Kidney capillary endothelial cell (primary cell): ENCODE data around the gene PLXDC1.
"Not testable (repeated sequence)": the region's sequence is repeated elsewhere in the genome, so short reads cannot be mapped to it uniquely, and the experiment has no call there.

ENCODE experiments used
- DNase-seq: peaks from one replicate; pipeline ENCODE4 v3.0.0-alpha.2; 2018; ENCODE audit warnings: low spot score

The PLXDC1 gene

GRCh38 chr17:39125143-39125875, 26.1 kb downstream of the PLXDC1 start:
- DNase-seq = no peak

DNA sequence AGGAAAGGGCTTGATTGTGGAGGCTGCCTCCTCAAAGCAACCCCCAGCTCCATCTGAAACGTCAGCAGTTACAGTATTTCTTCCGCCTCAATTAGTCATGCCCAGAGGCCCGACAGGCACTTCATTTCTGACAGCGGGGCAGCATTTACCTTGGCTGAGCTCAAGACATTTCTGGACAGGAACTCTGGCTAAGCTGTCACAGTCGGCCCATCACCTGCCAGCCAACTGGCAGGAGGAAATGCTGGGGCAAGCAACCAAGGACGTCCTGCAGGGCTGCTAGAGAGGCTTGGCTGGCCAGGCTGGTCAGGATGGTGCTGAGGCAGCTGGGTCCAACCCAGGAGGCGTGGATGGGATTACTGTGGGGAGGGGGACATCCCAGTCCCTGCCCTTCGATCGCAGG, 27.8 kb downstream of the PLXDC1 start:
- no peak for DNase-seq

- DNase-seq = no peak
These were observed 28.4 kb downstream of the PLXDC1 start for GRCh38 chr17:39122991-39123390.

- DNase-seq = not testable (repeated sequence)
These were observed 29.5 kb downstream of the PLXDC1 start for GRCh38 chr17:39121919-39122318.

GRCh38 chr17:39118674-39119419, 32.6 kb downstream of the PLXDC1 start:
- no peak for DNase-seq

GRCh38 chr17:39116224-39116623, 35.2 kb downstream of the PLXDC1 start:
- no peak for DNase-seq

DNA sequence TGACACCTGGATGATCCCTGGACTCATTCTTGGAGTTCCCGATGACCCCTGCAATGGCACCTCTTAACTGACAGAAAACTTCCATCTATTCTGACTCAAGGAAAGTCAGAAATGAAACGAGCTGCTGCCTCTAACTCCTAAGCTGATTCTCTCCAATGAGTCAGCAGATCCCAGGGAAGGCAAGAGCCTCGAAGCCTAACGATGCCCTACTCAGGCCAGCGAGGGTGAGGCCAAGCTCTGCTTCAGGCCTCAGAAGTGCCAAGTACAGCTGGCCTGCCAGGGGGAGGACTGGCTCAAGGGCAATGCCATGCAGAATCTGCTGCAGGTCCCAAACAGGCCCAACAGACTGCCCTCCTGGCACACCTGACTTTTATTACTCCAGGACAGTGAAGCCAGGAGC, 36.3 kb downstream of the PLXDC1 start:
- no peak for DNase-seq

- DNase-seq = no peak
These were observed 36.7 kb downstream of the PLXDC1 start for GRCh38 chr17:39114723-39115122.

- DNase-seq = no peak
These were observed 37.6 kb downstream of the PLXDC1 start for GRCh38 chr17:39113871-39114270.

GRCh38 chr17:39110435-39111136, 40.9 kb downstream of the PLXDC1 start:
- DNase-seq = no peak

- no peak for DNase-seq
These were observed 42.7 kb downstream of the PLXDC1 start for GRCh38 chr17:39108461-39109375.

- DNase-seq = no peak
These were observed 43.5 kb downstream of the PLXDC1 start for GRCh38 chr17:39107973-39108372.

GRCh38 chr17:39107155-39107554, 44.3 kb downstream of the PLXDC1 start:
- DNase-seq = no peak

DNA sequence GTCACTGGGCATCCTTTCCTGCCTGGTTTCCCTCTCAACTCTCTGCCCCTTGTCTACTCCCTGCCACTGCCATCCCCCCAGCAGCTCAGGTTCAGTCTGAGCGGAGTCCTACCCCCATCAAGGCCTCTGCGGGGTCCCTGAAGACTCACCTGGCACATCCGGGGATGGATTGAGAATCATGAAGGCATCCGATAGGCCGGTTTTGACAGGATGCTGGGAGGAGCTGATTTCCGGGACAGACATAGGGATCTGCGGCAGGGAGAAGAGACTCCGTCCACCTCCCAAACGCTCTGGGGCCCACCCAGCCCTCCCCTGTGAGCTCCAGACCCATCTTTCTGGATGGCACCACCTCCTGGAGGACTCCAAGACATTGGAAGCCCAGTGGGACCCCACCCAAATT, 45.7 kb downstream of the PLXDC1 start:
- no peak for DNase-seq

DNA sequence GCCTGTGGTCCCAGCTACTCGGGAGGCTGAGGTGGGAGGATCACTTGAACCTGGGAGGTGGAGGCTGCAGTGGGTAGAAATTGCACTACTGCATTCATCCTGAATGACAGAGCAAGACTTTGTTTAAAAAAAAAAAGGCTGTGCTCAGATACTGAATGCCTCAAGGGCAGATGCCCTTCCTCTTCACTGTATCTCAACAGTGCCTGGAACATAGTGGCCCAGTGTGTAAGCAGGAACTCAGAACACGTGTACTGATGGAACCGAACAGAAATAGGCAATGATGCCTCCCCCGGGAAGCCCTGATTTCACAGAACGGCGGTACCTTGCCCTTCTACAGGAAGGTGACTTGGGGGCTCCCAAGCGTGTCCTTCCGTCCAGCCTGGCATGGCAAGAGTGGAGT, 46.8 kb downstream of the PLXDC1 start:
- no peak for DNase-seq

GRCh38 chr17:39104046-39104445, 47.4 kb downstream of the PLXDC1 start:
- no peak for DNase-seq

DNA sequence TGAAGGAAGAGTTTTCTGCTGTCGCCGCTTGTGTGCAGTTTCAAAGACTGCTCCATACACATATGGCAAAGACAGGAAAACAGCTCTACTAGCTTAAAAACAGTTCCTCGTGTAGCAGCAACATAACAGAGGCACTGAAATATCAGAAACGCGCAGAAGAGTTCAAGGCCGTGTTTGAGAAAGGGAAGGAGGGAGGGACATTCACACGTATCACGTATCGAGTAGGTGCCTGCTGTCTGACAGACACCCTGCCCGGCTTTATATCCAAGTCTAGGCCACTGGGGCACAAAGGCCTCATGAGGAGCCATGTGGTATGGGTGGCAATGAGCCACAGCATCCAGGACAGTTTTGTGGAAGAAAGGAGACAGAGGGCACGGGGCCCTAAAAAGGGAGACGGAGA, 50.3 kb downstream of the PLXDC1 start:
- DNase-seq = no peak

DNA sequence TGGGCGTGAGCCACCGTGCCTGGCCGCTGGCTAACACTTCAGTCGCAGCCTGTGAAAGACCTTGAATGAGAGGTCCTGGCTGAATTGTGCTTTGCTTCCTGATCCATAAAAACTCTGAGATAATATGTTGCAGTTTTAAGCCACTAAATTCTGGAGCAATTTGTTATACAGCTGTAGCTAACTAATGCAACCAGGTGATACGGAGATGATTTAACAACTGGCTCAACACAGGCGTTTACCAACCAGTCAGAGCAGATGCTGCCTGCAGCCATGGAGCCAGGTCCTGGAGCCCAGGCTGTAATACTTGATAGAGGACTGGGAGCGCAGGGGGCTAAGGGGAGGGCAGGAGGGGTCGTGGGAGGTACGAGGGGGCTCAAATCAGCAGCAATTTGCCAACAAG, 50.9 kb downstream of the PLXDC1 start:
- DNase-seq = no peak

DNA sequence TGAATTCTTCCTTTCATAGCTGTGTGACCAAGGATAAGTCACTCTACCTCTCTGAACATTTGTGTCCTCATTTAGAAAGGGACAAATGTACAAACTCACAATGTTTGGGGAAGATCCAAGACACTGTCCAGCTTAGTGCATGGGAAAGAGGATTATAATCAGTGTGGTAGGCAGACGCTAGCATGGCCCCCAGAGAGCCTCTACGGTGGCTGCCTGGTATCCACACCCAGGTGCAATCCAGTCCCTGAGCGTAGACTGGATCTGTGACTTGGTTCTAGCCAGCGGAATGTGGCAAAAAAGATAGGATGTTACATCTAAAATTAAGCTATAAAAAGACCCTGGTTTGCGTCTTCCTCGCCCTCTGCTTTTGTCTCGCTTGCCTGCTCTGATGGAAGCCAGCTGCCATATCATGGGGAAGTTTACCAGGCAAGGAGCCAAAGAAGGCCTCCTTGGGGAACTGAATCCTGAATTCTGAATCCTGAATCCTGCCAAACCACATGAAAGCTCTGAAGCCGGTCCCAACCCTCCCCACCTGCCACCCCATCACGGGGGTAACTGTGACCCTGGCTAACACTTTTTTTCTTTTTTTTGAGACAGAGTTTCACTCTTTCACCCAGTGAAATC, 51.7 kb downstream of the PLXDC1 start:
- no peak for DNase-seq

DNA sequence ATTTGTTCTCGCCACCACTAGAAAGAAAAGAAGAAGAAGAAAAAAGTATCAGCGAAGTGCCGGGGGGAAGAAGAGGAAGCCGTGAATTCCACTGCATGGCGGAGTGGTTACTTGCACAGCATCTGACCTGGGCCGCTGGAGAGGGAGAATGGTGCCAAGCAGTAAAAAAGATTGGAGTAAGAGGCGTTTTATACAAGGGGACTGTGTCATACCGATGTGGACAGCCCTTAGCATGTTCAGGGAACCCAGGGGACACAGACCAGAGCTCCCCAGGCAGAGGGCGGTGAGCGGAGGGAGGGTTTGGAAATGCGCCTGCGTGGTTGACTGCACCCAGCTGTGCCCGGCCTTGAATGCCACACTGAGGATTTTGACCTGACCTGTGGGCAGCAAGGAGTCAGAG, 52.8 kb downstream of the PLXDC1 start:
- DNase-seq = no peak

DNA sequence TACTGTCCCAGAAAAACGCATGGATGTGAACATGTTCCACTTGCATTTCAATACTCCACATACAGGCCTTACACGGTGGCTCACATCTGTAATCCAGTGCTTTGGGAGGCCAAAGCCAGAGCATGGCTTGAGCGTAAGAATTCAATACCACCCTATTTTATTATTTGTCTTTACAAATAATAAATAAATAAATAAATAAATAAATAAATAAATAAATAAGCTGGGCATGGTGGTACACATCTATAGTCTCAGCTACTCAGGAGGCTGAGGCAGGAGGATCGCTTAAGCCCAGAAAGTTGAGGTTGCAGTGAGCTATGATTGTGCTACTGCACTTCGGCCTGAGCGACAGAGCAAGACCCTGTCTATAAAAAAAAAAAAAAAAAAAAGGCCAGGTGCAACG, 53.9 kb downstream of the PLXDC1 start:
- no peak for DNase-seq

DNA sequence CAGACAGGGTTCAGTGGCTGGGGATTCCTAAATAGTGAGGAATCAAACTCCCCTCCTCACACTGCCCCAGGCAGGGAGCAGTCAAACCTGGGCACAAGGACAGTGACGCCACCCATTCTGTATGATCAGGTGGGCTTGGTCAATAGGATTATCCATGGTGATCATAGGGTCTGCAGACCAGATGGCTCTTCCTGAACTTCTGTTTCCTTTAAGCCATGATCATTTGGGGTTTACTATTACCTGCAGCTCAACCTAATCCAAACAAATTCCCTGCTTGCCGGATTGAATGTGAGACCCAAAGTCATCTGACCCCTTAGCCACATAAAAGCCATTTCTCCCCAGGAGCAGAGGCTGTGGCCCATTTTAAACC, 54.3 kb downstream of the PLXDC1 start:
- no peak for DNase-seq
